Amniotic epithelial cell (primary cell): ENCODE data around the gene LIF.
"Not testable (repeated sequence)": the region's sequence is repeated elsewhere in the genome, so short reads cannot be mapped to it uniquely, and the experiment has no call there.

Source experiments
- DNase-seq: peaks from one replicate; pipeline ENCODE4 v3.0.0-alpha.2; 2010; ENCODE audit warnings: low read depth

LIF gene

GRCh38 chr22:30205281-30206115 is 41.1 kb downstream of the LIF start:
- peak; percentile 91 for DNase-seq

GRCh38 chr22:30204742-30205111 is 41.8 kb downstream of the LIF start:
- peak; percentile 68 for DNase-seq

GRCh38 chr22:30204015-30204741 is 42.4 kb downstream of the LIF start:
- DNase-seq = no peak

- DNase-seq = peak; percentile 75
Measured at GRCh38 chr22:30202531-30203006, 44.0 kb downstream of the LIF start.

- peak; percentile 78 for DNase-seq
Measured at GRCh38 chr22:30201945-30202344, 44.6 kb downstream of the LIF start.

GRCh38 chr22:30200905-30201304 is 45.7 kb downstream of the LIF start:
- DNase-seq = not testable (repeated sequence)

GRCh38 chr22:30198921-30199320 is 47.6 kb downstream of the LIF start:
- DNase-seq = no peak

GRCh38 chr22:30198152-30198825 is 48.3 kb downstream of the LIF start:
- DNase-seq = no peak

- DNase-seq = no peak
Measured at GRCh38 chr22:30197389-30197788, 49.2 kb downstream of the LIF start.

- no peak for DNase-seq
Measured at GRCh38 chr22:30196880-30197336, 49.7 kb downstream of the LIF start.

- peak; percentile 100 for DNase-seq
Measured at GRCh38 chr22:30196141-30196879, 50.2 kb downstream of the LIF start.

GRCh38 chr22:30195245-30196140 is 51.1 kb downstream of the LIF start:
- peak; percentile 70 for DNase-seq

- DNase-seq = no peak
Measured at GRCh38 chr22:30193031-30193775, 53.4 kb downstream of the LIF start.

GRCh38 chr22:30192427-30192826 is 54.1 kb downstream of the LIF start:
- no peak for DNase-seq

GRCh38 chr22:30191040-30191701 is 55.4 kb downstream of the LIF start:
- DNase-seq = peak; percentile 61

GRCh38 chr22:30190574-30190973 is 56.0 kb downstream of the LIF start:
- DNase-seq = no peak
